ENCODE results near the gene SLC25A45.
"Not testable (repeated sequence)": the region's sequence is repeated elsewhere in the genome, so short reads cannot be mapped to it uniquely, and the experiment has no call there.

SLC25A45 gene

DNA sequence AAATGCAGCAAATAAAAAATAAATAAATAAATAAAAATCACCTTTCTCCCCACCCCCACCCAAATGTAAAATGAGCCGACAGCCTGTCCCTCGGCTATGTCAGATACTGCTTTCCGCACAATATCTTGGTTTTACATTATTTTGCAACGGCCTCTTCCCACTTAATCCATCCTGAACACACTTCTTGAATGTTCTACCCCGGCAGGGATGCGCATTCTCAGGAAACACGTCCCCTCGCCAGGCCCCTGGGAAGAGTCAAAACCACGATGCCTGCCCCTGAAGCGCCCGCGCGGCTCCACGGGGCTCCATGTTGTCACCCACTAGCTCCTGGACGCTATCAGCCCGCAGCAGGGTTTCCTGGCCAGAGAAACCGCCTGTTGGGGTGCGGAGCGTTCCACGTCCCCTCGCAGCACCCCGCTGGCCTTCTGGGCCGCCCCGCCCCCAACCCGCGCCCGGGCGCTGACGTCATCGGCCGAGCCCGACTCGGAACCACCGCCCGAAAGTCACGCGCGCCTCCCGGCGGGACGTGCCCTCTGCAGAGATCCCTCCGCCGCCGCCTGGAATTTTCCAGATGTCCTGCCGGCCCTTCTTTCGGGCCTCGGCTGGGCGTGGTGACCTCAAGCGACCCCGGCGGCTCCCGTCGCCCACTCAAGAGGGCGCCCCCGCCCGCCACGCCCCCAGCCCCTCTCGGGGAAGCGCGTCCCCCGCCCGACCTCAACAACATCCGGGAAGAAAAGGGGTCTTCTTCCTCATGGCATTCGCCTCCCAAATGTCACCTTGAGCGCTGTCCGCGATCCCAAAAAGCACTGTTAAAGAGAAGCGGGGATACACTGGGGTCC, 39.6 kb upstream of the SLC25A45 start:
- peak; percentile 95 for DNase-seq (ENCODE audit: low read depth)

DNA sequence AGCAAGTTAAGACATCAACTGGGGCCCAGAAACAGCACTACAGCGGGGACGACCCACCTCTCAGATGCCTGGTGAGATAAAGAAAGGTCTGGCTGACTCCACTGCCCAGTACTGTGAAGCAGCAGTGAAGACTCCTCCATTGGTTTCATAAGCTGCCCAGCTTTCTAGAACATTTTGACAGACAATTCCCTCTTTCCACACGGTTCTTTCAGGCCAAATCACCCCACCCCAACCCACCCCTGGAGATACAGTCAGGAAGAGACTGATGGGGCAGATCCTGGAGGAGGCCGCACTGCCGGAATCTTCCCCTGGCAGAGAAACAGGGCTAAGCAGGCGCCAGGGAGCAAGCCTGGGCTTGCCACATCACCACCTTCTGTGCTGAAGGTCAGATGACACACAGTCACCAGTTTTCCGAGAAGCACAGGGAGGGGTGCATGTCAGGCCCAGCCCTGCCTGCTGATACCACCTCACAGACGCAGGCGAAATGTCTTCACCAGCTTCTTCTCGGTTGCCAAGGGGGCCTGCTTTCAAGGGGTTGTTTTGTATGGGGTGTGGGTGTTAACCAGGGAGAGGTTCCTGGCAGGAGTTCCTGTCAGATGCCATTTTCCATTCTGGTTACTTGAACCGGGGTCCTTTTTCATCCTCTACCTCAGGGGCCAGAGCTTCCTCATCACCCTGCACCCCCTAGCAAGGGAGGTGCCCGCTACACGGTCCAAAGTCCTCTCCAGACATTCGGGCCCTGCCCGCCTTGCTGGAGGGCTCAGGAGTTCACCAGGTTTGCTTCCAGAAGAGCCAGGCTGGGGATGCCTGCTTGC, 38.7 kb upstream of the SLC25A45 start:
- peak; percentile 99 for DNase-seq (ENCODE audit: low read depth)

DNA sequence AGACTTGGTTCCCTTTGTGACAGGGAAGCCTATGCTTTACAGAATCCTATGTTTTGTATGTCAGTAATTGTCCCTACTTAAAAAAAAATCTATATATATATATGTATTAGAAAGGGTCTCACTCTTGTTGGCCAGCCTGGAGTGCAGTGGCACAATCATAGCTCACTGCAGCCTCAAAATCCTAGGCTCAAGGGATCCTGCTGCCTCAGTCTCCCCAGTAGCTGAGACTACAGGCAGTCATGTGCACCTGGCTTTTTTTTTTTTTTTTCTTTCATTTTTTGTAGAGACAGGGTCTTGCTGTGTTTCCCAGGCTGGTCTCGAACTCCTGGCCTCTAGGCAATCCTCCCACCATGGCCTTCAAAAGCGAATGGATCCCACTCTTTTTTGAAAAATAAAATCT, 38.1 kb upstream of the SLC25A45 start:
- DNase-seq (ENCODE audit: low read depth) = no peak

DNA sequence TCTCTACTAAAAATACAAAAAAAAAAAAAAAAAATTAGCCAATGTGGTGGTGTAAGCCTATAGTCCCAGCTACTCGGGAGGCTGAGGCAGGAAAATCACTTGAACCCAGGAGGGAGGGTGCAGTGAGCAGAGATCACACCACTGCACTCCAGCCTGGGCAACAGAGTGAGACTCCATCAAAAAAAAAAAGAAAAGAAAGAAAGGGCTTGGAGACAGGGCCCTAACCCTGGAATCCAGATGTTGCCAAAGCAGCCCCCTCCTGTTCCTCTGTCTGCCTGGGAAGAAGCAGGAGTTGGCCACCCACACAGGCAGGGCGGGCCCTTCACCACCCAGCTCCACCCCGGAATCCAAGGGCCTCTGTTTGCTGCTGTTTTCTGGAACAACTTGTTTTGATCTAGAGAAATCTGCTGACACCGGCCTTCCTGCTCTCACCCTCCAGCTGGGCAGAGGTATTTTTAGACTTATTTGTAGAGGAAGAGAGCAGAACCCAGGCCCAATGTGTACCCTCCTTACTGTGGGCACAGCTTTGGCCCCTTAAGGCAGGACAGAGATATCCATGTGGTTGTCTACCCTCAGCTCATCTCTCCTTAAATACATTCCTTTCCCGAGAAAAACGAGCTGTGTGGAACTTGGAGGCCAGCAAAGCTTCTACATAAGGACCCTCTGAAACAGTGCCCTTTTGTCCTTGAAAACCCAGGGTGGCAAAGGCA, 37.5 kb upstream of the SLC25A45 start:
- DNase-seq (ENCODE audit: low read depth) = peak; percentile 90

DNA sequence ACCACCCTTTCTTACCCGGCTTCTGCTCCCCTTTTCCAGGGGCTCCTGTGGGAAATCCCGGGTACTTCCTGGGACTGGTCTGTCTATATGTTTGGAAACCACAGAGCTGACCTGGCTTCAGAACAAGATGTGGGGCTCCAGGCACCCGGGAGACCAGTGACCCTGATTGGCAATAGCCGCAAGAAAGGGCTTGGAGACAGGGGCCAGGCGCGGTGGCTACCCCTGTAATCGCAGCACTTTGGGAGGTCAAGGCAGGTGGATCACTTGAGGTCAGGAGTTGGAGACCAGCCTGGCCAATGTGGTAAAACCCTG, 37.0 kb upstream of the SLC25A45 start:
- no peak for DNase-seq (ENCODE audit: low read depth)

DNA sequence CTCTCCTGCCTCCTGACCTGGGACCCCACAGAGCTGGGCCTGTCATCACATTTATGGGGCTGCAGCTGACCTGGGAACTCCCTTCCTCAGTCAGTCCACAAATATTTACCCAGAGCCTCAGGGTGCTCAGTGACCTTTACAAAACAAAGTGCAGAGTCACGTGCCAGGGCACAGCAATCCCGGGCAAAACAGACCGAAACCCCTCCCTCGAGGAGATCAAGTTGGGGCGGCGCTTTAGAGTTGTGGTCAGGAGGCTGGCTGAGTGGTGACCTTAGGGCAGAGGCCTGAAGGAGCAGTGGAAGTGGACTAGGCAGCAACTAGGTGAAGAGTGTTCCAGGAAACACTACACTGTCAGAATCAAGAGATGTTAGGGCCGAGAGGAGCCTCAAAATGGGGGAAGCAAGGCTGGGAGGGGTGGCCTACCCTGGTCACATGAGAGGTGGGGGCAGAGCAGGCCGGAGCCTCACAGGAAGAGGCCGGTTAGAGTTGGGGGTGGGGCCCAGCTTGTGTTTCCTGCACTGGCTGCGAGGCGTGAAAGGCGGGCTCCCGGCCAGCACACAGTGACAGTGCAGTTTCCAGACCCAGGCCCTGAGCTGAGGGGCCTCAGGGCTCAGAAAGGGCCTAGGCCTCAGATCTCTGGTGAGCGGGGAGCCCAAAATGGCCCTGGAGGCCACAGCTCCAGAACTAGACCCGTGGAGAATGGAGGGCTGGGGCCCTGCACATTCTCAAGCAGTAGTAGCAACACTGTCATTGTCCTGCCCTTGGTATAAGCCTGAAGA, 36.4 kb upstream of the SLC25A45 start:
- peak; percentile 98 for DNase-seq (ENCODE audit: low read depth)

DNA sequence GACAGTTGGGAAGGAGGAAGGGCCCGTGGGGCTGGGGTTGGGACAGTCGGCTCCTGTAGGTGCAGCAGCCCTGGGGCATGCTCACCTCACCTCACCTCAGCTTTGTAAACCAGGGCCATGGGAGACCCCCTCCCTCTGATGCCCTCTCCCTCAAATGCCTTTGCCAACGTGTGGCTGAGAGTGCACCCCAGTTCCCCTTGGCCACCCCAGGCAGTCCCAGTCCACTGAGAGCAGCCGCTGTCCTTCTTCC, 35.9 kb upstream of the SLC25A45 start:
- no peak for DNase-seq (ENCODE audit: low read depth)

DNA sequence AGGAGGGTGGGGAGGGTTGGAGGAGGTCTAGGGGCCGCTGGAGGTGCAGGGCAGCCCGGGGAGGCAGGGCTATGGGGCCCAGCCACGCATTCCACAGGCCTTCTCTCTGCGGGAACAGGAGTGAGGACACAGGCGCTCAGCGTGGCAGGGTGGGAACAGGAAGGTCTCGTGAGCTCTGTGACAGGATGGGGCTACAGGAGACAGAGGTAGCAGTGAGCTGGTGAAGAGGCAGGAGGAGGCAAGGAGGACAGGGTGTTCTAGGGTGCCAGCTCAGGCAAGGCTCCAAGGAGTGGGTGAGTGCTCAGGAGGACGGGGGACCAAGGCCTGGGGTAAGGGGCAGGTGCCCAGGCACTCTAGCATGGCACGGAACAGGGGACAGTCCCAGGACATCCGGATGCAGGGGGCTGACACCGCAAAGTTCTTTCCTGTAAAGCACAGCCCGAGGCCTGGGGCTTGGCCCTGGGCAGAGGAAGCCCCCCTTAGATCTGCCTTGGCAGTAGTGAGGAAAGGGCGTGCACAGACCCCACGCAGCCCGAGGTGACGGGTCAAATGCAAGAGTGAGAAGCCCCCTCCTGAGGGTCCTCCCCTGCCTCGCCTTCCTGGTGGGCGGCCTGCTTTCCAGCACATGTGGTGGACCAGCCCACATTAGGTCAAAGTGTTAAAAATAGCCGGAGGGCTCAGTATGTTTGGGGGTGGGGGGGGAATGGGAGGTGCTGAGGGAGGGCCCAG, 35.4 kb upstream of the SLC25A45 start:
- peak; percentile 24 for DNase-seq (ENCODE audit: low read depth)

DNA sequence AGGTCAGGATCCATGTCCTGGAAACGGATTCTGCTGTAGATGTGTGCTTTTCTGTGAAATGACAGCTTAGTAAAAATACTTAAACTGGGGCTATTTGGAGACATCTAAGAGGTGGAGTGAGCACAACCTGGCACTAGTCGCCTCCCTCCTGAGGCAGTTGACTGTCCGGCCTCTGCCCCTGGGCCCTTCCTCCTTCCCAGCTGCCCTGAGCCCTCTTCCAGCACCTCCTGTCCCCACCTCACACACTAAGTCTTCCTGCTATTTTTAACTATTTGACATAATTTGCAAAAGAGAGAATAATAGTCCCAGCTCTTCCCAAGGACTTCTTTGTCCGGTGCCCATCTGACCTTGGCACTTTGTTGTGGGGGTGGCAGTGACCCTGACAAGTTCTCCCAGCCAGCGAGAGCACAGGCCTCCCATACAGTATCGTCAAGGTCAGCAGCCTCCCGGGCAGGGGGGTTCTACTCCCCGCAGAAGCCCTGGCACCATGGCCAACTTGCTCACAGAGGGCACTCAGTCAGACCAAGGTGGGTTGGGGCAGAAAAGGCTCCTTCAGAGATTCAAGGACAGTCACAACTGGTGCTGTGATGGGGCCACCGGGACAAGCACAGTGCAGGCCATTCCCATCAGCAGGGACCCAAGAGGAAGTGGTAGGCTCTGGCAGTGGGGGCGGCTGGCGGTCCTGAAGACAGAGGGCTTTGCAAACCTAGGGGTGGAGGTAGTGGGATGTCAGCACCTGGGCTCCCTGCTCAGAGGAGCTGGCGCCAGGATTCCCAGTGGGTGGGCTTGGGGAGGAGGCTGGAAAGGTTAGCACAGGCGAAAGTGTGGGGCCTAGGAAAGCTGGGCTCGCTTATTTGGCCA, 34.6 kb upstream of the SLC25A45 start:
- peak; percentile 7 for DNase-seq (ENCODE audit: low read depth)

DNA sequence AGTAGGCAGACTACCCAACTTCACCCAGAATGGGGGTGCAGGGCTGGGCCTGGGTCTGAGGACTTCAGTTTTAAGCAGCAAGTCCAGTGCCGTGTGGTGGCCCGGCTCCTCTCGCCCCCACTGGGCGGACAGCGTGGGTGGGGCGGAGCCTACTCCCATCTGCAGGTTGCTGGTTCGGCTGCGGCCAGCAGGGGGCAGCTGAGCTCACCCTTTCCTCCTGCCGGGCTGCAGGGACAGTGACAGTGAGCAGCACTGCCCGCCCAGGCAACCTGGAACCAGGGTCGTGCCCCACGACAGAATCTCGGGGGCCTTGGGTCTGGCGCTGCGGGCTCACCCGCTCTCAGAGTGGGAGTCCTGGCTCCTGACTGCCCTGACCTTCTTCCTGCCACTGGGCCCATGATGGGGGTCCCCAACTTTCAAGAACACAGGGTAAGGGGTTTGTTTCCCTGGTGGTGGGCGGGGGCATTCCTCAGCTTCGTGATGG, 33.9 kb upstream of the SLC25A45 start:
- DNase-seq (ENCODE audit: low read depth) = peak; percentile 68

DNA sequence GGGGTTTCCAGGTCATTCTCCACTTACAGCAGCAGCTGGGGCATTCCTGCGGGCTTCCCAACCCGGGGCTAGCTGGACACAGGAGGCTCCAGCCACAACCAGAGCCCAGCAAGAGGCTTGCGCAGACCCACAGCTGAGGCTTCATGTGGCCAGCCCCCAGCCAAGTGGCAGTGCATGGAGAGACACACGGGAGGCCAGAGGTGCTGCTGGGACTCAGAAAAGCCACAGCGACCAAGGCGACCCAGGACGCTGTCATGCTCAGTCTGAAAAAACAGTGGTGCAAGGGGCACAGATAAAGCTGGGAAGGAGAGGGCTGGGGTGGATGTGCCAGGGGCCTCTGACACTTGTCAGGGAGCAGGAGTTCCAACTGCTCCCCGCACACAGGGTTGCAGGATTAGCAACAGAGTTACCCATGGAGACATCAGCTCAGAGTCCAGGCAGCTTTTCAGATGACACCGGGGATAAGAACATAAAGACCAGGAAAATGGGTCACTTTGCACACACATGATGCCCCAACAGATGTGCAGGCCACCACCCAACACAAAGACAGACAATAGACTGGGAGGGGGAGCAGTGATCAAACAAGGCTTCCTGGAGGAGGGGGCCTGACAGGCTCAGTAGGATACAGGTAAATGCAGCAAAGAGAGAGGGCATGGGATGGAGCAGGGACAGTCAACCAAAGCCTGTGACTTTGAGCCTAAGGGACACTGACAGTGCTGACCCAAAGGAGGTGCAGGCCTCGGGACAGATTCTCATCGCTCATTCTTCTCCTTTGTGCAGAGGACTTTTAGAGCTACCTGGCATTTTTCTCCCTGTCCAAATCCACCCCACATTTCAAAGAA, 33.3 kb upstream of the SLC25A45 start:
- no peak for DNase-seq (ENCODE audit: low read depth)

DNA sequence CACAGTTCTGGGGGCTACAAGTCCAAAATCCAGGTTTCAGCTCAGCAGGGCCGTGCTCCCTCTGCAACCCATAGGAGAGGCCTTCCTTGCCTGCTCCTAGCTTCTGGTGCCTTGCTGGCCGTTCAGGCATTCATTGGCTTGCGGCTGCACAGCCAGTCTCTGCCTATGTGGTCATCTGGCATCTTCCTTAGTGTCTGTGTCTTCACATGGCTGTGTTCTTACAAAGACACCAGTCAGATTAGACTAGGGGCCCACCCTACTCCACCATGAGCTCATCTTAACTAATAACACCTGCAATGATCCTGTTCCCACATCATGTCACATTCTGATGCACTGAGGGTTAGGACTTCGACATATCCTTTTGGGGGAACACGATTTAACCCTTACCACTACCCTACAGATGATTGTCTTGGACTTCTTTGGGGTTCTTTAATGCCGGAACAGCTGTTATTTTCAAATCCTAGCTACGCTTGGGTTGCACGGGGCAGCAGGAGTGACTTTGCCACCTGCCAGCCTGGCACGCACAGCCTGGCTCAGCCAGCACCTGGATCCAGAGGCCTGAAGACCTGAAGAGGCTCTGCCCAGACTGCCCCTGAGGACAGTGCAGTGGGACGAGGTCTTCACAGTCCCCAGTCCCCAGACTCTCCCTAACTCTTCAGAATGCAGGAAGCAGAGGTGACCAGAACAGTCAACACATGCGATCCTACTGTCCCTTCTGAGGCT, 32.5 kb upstream of the SLC25A45 start:
- peak; percentile 46 for DNase-seq (ENCODE audit: low read depth)

DNA sequence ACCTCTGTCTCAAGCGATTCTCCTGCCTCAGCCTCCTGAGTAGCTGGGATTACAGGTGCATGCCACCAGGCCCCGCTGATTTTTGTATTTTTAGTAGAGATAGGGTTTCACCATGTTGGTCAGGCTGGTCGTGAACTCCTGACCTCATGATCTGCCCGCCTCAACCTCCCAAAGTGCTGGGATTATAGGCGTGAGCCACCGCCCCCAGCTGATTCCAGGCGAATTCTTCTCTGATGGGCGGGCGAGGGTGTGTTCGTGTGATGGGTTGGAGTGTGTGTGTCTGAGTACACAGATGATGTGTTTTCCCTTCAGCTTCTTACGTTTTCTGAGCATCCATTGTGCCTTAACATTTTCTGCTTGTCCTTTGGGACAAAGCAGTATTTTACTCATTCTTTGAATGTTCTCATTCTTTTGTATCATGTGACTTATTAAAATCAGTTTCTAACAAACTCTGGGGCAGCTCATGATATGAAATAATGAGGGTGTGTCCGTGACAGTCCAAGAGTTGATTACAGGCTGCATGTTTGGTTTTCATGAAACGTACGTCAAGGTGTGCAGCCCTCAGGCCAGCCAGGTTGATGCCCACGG, 30.7 kb upstream of the SLC25A45 start:
- not testable (repeated sequence) for DNase-seq (ENCODE audit: low read depth)

DNA sequence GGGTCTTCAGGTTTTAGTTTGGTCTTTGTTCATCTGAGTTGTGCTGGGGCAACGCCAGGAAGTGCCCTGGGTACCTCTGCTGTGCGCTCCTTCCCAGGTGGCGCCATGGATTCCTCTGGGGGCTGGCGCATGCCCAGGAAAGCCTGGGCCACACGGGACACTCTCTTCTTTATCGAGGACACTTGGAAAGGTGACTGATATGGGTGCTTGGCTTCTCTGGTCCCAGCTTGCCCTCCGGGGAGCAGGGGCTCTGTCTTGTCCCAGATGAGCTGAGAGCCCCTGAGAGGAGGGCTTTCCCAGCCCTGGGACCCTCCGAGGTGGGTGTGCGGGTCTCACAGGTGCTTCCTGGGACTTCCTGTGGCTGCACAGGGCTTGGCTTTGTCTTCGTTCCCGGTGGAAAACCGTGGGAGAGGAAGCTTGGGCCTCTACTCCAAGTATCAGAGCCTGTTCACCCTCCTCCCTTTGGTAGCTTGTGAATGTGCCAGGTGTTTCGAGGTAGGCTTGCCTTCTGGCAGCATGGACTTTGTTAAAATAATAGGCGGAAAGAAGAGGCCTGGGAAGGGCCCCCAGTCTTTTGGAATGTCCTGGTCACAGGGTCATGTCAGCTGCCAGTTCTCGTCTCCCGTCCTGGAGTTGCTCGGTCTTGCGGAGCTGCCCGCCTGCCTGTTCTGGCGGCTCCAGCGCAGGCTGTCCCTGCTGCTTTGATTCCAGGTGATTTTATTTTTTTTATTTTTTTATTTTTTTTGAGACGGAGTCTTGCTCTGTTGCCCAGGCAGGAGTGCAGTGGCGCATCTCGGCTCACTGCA, 30.0 kb upstream of the SLC25A45 start:
- DNase-seq (ENCODE audit: low read depth) = no peak

DNA sequence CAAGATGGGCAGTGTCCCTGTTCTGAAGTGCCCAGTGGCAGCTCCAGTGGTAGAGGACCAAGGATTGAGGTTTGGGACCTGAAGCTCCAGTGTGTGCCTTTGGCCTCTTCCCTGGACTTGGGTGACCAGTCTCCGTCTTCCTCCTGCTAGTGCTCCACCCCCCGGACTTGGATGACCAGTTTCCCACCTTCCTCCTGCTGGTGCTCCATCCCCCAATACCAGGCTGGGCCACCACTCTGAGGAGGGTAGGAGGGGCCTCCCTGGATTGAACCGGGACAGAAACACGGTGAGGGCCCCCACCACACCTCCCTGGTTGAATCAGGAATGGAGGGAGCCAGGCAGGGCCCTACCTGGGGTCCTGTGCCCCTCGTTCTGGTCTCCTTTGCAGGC, 29.2 kb upstream of the SLC25A45 start:
- DNase-seq (ENCODE audit: low read depth) = no peak

DNA sequence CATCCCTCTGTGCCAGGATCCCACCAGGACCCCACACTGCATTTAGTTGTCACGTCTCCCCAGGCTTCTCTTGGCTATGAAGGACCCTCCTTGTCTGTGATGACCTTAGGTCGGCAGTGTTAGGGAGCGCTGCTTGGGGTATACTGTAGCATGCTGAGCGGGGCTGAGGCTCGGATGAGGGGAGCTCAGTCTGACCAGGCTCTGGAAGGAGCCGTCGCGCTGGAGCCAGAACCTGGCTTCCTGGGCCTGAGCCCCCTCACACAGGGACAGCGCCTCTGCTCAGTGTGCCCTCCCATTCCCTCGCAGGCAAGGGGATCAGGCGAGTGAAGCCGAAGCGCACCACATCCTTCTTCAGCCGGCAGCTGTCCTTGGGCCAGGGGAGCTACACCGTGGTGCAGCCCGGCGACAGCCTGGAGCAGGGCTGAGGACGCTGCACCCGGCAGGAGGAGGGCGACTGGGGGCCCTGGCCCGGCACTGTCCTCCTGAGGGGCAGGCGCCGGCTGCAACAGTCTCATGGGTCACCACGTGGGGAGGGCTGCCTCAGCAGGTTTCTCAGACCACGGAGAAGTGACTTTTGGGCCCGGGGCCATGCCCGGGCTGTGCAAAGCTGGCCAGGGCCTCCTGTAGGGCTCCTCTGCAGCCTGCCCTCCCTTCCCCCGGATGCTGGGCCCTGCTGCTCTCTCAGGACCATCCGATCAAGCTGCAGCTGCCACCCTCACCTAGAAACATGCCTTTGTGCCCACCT, 28.7 kb upstream of the SLC25A45 start:
- no peak for DNase-seq (ENCODE audit: low read depth)
